GM12891 (cell line): ENCODE results near the gene EIF3CL.
"Not testable (repeated sequence)": the region's sequence is repeated elsewhere in the genome, so short reads cannot be mapped to it uniquely, and the experiment has no call there.

Source experiments
- POLR2A ChIP-seq: IDR thresholded peaks from 2 replicates; pipeline ENCODE4 v1.6.1; 2011; ENCODE audit warnings: low read depth, low read length, control low read depth
- POLR2AphosphoS5 ChIP-seq: IDR thresholded peaks from 2 replicates; pipeline ENCODE4 v1.6.1; 2011; ENCODE audit warnings: low read depth, low read length, control low read depth
- TAF1 ChIP-seq: IDR thresholded peaks from 2 replicates; pipeline ENCODE4 v1.6.1; 2011; ENCODE audit warnings: low read depth, low read length, control low read depth

GRCh38 chr16:28392054-28392453 is 11.6 kb downstream of the EIF3CL start:
- TF ChIP-seq POLR2A, POLR2AphosphoS5, TAF1: not testable (repeated sequence)
